Measurements from ENCODE around the gene EDEM3. TPM values are rescaled to one million over a fixed set of nuclear protein-coding genes. Genes with fewer than 3 reads are reported as not detected.
A peak's percentile ranks its signal among the peaks of the same experiment; 100 is the strongest.
"Not testable (repeated sequence)": the region's sequence is repeated elsewhere in the genome, so short reads cannot be mapped to it uniquely, and the experiment has no call there.

EDEM3 gene
- total RNA-seq, 2 donors from 2014 or later = 37.9 to 49.4 TPM

GRCh38 chr1:184770181-184770979 is 15.7 kb upstream of the EDEM3 start:
- Histone ChIP-seq H3K36me3 (replicated peaks in 1 of 2; ENCODE audit: insufficient read depth in 1 of 2, low read depth in 2 of 2) (no peaks in the 10 kb centered on the region), H3K27ac (no peak overlapping the region), H3K27me3 (no peaks in the 10 kb centered on the region), H3K4me3 (no peak overlapping the region), H3K9me3 (no peaks in the 10 kb centered on the region), H3K4me1 (peaks cover 29% of the 10 kb centered on the region)
- WGBS, 2 donors = 93 to 98% methylated on average over 4 of the region's 4 CpGs
- ATAC-seq (no peak), DNase-seq (no peak)
- intact Hi-C loops (cut with DNase I) = no loop called here
- no peak for TF ChIP-seq POLR2A (IDR thresholded peaks at IDR 0.05)
- TF ChIP-seq CTCF (IDR thresholded peaks at IDR 0.05) = no peak

GRCh38 chr1:184769241-184769640 is 14.6 kb upstream of the EDEM3 start:
- 66 to 67% methylated on average over 2 of the region's 2 CpGs for WGBS, 2 donors
- H3K27ac ChIP-seq = no peak overlapping the region
- no peak overlapping the region for H3K4me3 ChIP-seq
- DNase-seq (no peak), ATAC-seq (no peak)
- intact Hi-C loops (cut with DNase I) = no loop called here
- peaks cover 33% of the 10 kb centered on the region for H3K4me1 ChIP-seq
- TF ChIP-seq POLR2A (IDR thresholded peaks at IDR 0.05) (no peak), CTCF (IDR thresholded peaks at IDR 0.05) (no peak)
- H3K9me3 ChIP-seq = no peaks in the 10 kb centered on the region
- H3K27me3 ChIP-seq = no peaks in the 10 kb centered on the region
- H3K36me3 ChIP-seq (replicated peaks in 1 of 2; ENCODE audit: insufficient read depth in 1 of 2, low read depth in 2 of 2) = no peaks in the 10 kb centered on the region

GRCh38 chr1:184768467-184768866 is 13.8 kb upstream of the EDEM3 start:
- Histone ChIP-seq H3K4me1 (peaks cover 26% of the 10 kb centered on the region), H3K36me3 (replicated peaks in 1 of 2; ENCODE audit: insufficient read depth in 1 of 2, low read depth in 2 of 2) (no peaks in the 10 kb centered on the region), H3K27ac (no peak overlapping the region), H3K9me3 (no peaks in the 10 kb centered on the region), H3K4me3 (no peak overlapping the region), H3K27me3 (no peaks in the 10 kb centered on the region)
- 48 to 58% methylated on average over 2 of the region's 2 CpGs for WGBS, 2 donors
- TF ChIP-seq POLR2A (IDR thresholded peaks at IDR 0.05) (no peak), CTCF (IDR thresholded peaks at IDR 0.05) (no peak)
- ATAC-seq = no peak
- intact Hi-C loops (cut with DNase I) = no loop called here
- no peak for DNase-seq

- no peak for ATAC-seq
- H3K27ac ChIP-seq = no peak overlapping the region
- 88 to 92% methylated on average over 4 to 5 of the region's 5 CpGs for WGBS, 2 donors
- no peak for TF ChIP-seq POLR2A (IDR thresholded peaks at IDR 0.05)
- no peak for TF ChIP-seq CTCF (IDR thresholded peaks at IDR 0.05)
- no peak overlapping the region for H3K4me3 ChIP-seq
- H3K36me3 ChIP-seq (replicated peaks in 1 of 2; ENCODE audit: insufficient read depth in 1 of 2, low read depth in 2 of 2) = no peaks in the 10 kb centered on the region
- no peaks in the 10 kb centered on the region for H3K27me3 ChIP-seq
- intact Hi-C loops (cut with DNase I) = no loop called here
- DNase-seq = no peak
- H3K4me1 ChIP-seq = peaks cover 26% of the 10 kb centered on the region
- H3K9me3 ChIP-seq = no peaks in the 10 kb centered on the region
These were observed 12.9 kb upstream of the EDEM3 start for GRCh38 chr1:184767591-184767990.

- Histone ChIP-seq H3K27ac (peak overlapping the region in 2 of 4 donors; percentile 20 to 24), H3K36me3 (replicated peaks in 1 of 2; ENCODE audit: insufficient read depth in 1 of 2, low read depth in 2 of 2) (no peaks in the 10 kb centered on the region), H3K4me1 (peaks cover 34% of the 10 kb centered on the region), H3K4me3 (no peak overlapping the region), H3K9me3 (no peaks in the 10 kb centered on the region), H3K27me3 (no peaks in the 10 kb centered on the region)
- DNase-seq = no peak
- 55 to 80% methylated on average over 1 of the region's 1 CpG for WGBS, 2 donors
- intact Hi-C loops (cut with DNase I) = no loop called here
- TF ChIP-seq POLR2A (IDR thresholded peaks at IDR 0.05) (no peak), CTCF (IDR thresholded peaks at IDR 0.05) (no peak)
- no peak for ATAC-seq
These were observed 9.8 kb upstream of the EDEM3 start for GRCh38 chr1:184764483-184764882.

- H3K4me1 ChIP-seq = peaks cover 42% of the 10 kb centered on the region
- H3K27me3 ChIP-seq; intact Hi-C loops (cut with DNase I); DNase-seq; H3K9me3 ChIP-seq; H3K27ac ChIP-seq; ATAC-seq; H3K4me3 ChIP-seq; H3K36me3 ChIP-seq (replicated peaks in 1 of 2; ENCODE audit: insufficient read depth in 1 of 2, low read depth in 2 of 2): not testable (repeated sequence)
- WGBS, 2 donors = 96 to 100% methylated on average over 3 of the region's 3 CpGs
These were observed 8.9 kb upstream of the EDEM3 start for GRCh38 chr1:184763520-184763919.
